ENCODE data around the gene PLCB1. TPM values are rescaled to one million over a fixed set of nuclear protein-coding genes. Genes with fewer than 3 reads are reported as not detected.

PLCB1 gene
- total RNA-seq, 6 experiments from 2014 or later = 17.2 to 25.7 (median 23.1) TPM

- Mint-ChIP-seq H3K27me3 (ENCODE audit: insufficient read depth) (no peaks in the 10 kb centered on the region), H3K9me3 (no peaks in the 10 kb centered on the region), H3K36me3 (ENCODE audit: low read depth) (peaks cover 1% of the 10 kb centered on the region; the same call in 1 of the 2 replicates), H3K27ac (no peak overlapping the region), H3K4me1 (ENCODE audit: low read depth) (peaks cover 15% of the 10 kb centered on the region), H3K4me3 (no peak overlapping the region)
- DNase-seq = no peak
- no peak for TF ChIP-seq CTCF (IDR thresholded peaks at IDR 0.05)
Measured at GRCh38 chr20:8876366-8876765, 744.3 kb downstream of the PLCB1 start.

DNA sequence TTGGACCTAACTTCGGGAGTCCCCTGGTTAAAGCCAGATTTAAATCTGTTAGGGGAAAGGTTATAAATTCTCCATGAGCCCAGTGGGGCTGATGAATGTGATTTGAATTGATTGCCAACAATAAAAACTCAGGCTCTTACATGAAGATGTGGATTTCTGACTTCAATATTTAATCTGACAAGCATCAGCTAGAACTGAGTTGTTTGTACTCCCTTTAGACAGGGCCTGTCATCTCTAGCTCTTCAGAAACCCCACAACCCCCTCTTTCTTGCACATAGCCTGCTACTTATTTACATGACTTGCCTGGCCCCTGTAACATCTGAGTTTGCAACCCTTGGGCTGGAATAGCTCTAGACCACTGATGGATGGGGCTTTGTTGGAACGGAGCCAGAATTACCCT lies 745.2 kb downstream of the PLCB1 start:
- Mint-ChIP-seq H3K36me3 (ENCODE audit: low read depth) (peaks cover 5% of the 10 kb centered on the region; the same call in 1 of the 2 replicates), H3K4me3 (no peak overlapping the region), H3K4me1 (ENCODE audit: low read depth) (peaks cover 15% of the 10 kb centered on the region), H3K27ac (no peak overlapping the region), H3K27me3 (ENCODE audit: insufficient read depth) (no peaks in the 10 kb centered on the region), H3K9me3 (no peaks in the 10 kb centered on the region)
- no peak for TF ChIP-seq CTCF (IDR thresholded peaks at IDR 0.05)
- DNase-seq = no peak

- Mint-ChIP-seq H3K36me3 (ENCODE audit: low read depth) (peaks cover 5% of the 10 kb centered on the region; the same call in 1 of the 2 replicates), H3K27ac (no peak overlapping the region), H3K9me3 (no peaks in the 10 kb centered on the region), H3K27me3 (ENCODE audit: insufficient read depth) (no peaks in the 10 kb centered on the region), H3K4me1 (ENCODE audit: low read depth) (peaks cover 20% of the 10 kb centered on the region), H3K4me3 (no peak overlapping the region)
- TF ChIP-seq CTCF (IDR thresholded peaks at IDR 0.05) = no peak
- no peak for DNase-seq
Measured at GRCh38 chr20:8879669-8880068, 747.6 kb downstream of the PLCB1 start.

DNA sequence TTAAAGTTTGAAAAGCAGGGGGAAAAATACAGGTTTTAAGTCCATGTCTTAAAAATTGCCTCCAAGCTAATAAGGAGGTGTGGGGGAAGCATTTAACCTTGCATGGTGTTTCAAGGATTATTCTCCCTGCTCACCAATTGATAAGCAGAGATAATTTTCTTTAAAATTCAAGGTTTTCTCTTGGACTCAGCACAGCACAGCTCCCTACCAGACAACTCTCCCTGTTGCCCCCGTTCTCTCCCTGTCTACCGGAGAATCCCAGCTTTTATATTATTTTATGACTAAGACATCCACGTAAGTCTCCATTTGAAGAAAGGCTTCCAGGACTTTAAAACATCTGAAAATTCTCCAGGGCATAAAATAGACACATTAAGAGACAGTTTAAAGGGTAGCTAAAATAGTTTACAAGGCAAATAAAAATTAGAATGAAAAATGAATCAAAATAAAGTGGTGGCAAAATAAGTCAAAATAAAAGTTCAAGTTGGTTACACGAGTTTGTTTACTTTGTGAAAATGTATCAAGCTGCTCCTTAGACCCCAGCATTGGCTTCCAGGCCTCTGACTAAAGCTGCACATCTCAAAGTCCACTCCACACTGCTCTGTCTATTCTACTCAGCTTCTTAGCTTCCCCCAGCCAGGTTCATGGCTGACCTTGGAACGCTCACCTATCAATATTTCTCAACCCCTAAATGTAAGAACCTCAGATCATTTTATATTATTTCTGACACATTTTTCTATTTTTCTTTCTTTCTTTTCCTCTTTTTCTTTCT lies 748.2 kb downstream of the PLCB1 start:
- TF ChIP-seq CTCF (IDR thresholded peaks at IDR 0.05) = no peak
- peaks cover 25% of the 10 kb centered on the region for H3K4me1 Mint-ChIP-seq (ENCODE audit: low read depth)
- no peaks in the 10 kb centered on the region for H3K27me3 Mint-ChIP-seq (ENCODE audit: insufficient read depth)
- H3K4me3 Mint-ChIP-seq = no peak overlapping the region
- no peaks in the 10 kb centered on the region for H3K9me3 Mint-ChIP-seq
- H3K36me3 Mint-ChIP-seq (ENCODE audit: low read depth) = peaks cover 5% of the 10 kb centered on the region; the same call in 1 of the 2 replicates
- no peak overlapping the region for H3K27ac Mint-ChIP-seq
- no peak for DNase-seq

DNA sequence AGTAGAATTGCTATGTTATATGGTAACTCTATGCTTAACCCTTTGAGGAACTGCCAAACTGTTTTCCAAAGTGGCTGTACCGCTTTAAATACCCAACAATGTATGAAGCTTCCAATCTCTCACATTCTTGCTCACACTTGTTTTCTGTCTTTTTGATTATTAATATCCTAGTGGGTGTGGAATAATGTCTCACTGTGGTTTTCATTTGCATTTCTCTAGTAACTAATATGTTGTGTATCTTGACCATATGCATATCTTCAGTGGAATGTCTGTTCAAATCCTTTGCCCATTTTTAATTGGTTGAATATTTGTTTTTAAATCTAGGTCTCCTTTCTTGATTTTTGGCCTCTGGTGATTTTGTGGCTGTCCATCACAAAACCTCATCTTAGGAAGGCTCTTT lies 759.0 kb downstream of the PLCB1 start:
- no peak overlapping the region for H3K27ac Mint-ChIP-seq
- H3K36me3 Mint-ChIP-seq (ENCODE audit: low read depth) = peaks cover 43% of the 10 kb centered on the region
- no peak for TF ChIP-seq CTCF (IDR thresholded peaks at IDR 0.05)
- no peaks in the 10 kb centered on the region for H3K27me3 Mint-ChIP-seq (ENCODE audit: insufficient read depth)
- no peaks in the 10 kb centered on the region for H3K4me1 Mint-ChIP-seq (ENCODE audit: low read depth)
- H3K9me3 Mint-ChIP-seq = peaks cover 30% of the 10 kb centered on the region
- DNase-seq = no peak
- H3K4me3 Mint-ChIP-seq = no peak overlapping the region

Measured in HFFc6 (cell line).